ENCODE data around the gene MAP2K2. TPM values are rescaled to one million over a fixed set of nuclear protein-coding genes. Genes with fewer than 3 reads are reported as not detected.

Gene MAP2K2
- total and polyA plus RNA-seq, 7 experiments from 2014 or later, result 40.5 to 162 (median 121) TPM

GRCh38 chr19:4062419-4063368 is 61.2 kb downstream of the MAP2K2 start:
- ATAC-seq (no peak), DNase-seq (no peak)
- Mint-ChIP-seq H3K9me3 (no peaks in the 10 kb centered on the region), H3K4me3 (peak overlapping the region in 6 of 10 donors; percentile 20 to 87 (median 56)), H3K27ac (peak overlapping the region in 4 of 9 donors; percentile 5 to 77 (median 73)), H3K36me3 (peaks cover 0 to 3% (median 0%) of the 10 kb centered on the region in 5 donors), H3K27me3 (no peaks in the 10 kb centered on the region), H3K4me1 (peaks cover 5 to 30% (median 14%) of the 10 kb centered on the region in 7 donors)
- H3K27ac ChIP-seq (ENCODE audit: low read depth, low read length), result no peak overlapping the region
- H3K36me3 ChIP-seq (ENCODE audit: control insufficient read depth in 2 of 3, insufficient read depth in 3 of 3, low read length in 3 of 3), result peaks cover 0 to 36% (median 0%) of the 10 kb centered on the region in 3 experiments
- H3K27me3 ChIP-seq (ENCODE audit: control insufficient read depth in 2 of 2, insufficient read depth in 2 of 2, low read length in 2 of 2), result no peaks in the 10 kb centered on the region
- POLR2A ChIA-PET, result interaction anchor here (0.6 to 2.9 kb wide), 4 partner anchors 27 to 72 kb away, joined by 3 to 10 read pairs (median 3); partner anchors contain the start of gene PIAS4
- intact Hi-C loops (cut with micrococcal nuclease), result no loop called here
- no peak overlapping the region for H3K4me3 ChIP-seq (ENCODE audit: low read length)
- no peaks in the 10 kb centered on the region for H3K9me3 ChIP-seq (ENCODE audit: control insufficient read depth in 2 of 3, low read length in 3 of 3)
- CTCF ChIA-PET, result interaction anchor here (1.8 kb wide), 1 partner anchor 75 kb away, joined by 5 read pairs; no protein-coding TSS in a partner anchor
- peaks cover 43 to 47% of the 10 kb centered on the region in 2 donors for H3K4me1 ChIP-seq (ENCODE audit: control insufficient read depth in 2 of 2, insufficient read depth in 2 of 2, low read length in 2 of 2)

GRCh38 chr19:4061683-4062418 is 62.1 kb downstream of the MAP2K2 start:
- intact Hi-C loops (cut with micrococcal nuclease), result no loop called here
- peak overlapping the region in 3 of 10 donors; percentile 21 to 87 (median 34) for H3K4me3 Mint-ChIP-seq
- Histone ChIP-seq H3K27me3 (ENCODE audit: control insufficient read depth in 2 of 2, insufficient read depth in 2 of 2, low read length in 2 of 2) (no peaks in the 10 kb centered on the region), H3K4me1 (ENCODE audit: control insufficient read depth in 2 of 2, insufficient read depth in 2 of 2, low read length in 2 of 2) (peaks cover 43 to 47% of the 10 kb centered on the region in 2 donors), H3K36me3 (ENCODE audit: control insufficient read depth in 2 of 3, insufficient read depth in 3 of 3, low read length in 3 of 3) (peaks cover 0 to 32% (median 0%) of the 10 kb centered on the region in 3 experiments), H3K9me3 (ENCODE audit: control insufficient read depth in 2 of 3, low read length in 3 of 3) (no peaks in the 10 kb centered on the region), H3K4me3 (ENCODE audit: low read length) (no peak overlapping the region), H3K27ac (ENCODE audit: low read depth, low read length) (peak overlapping the region; percentile 57)
- peak overlapping the region in 2 of 9 donors; percentile 5 to 77 for H3K27ac Mint-ChIP-seq
- POLR2A ChIA-PET, result interaction anchor here (0.6 to 2.9 kb wide), 4 partner anchors 28 to 72 kb away, joined by 3 to 10 read pairs (median 3); no protein-coding TSS in a partner anchor
- peaks cover 0 to 6% (median 0%) of the 10 kb centered on the region in 5 donors for H3K36me3 Mint-ChIP-seq
- peaks cover 5 to 36% (median 21%) of the 10 kb centered on the region in 7 donors for H3K4me1 Mint-ChIP-seq
- ATAC-seq (no peak), DNase-seq (no peak)
- no peaks in the 10 kb centered on the region for H3K27me3 Mint-ChIP-seq
- no peaks in the 10 kb centered on the region for H3K9me3 Mint-ChIP-seq
- CTCF ChIA-PET, result interaction anchor here (1.8 kb wide), 1 partner anchor 74 kb away, joined by 5 read pairs; no protein-coding TSS in a partner anchor

GRCh38 chr19:4061178-4061682 is 62.7 kb downstream of the MAP2K2 start:
- no peak for DNase-seq

GRCh38 chr19:4060621-4061177 is 63.2 kb downstream of the MAP2K2 start:
- H3K27me3 Mint-ChIP-seq, result no peaks in the 10 kb centered on the region
- H3K27ac ChIP-seq (ENCODE audit: low read depth, low read length), result peak overlapping the region; percentile 57
- DNase-seq (no peak), ATAC-seq (no peak)
- H3K27ac Mint-ChIP-seq, result peak overlapping the region in 5 of 9 donors; percentile 17 to 65 (median 42)
- ChIA-PET POLR2A (interaction anchor here (0.6 kb wide), 1 partner anchor 47 kb away, joined by 3 read pairs; no protein-coding TSS in a partner anchor), CTCF (no interaction called here)
- no peaks in the 10 kb centered on the region for H3K27me3 ChIP-seq (ENCODE audit: control insufficient read depth in 2 of 2, insufficient read depth in 2 of 2, low read length in 2 of 2)
- peaks cover 5 to 46% (median 28%) of the 10 kb centered on the region in 7 donors for H3K4me1 Mint-ChIP-seq
- peak overlapping the region; percentile 44 for H3K4me3 ChIP-seq (ENCODE audit: low read length)
- no peaks in the 10 kb centered on the region for H3K9me3 Mint-ChIP-seq
- H3K36me3 Mint-ChIP-seq, result peaks cover 0 to 10% (median 0%) of the 10 kb centered on the region in 5 donors
- H3K4me3 Mint-ChIP-seq, result peak overlapping the region in 3 of 10 donors; percentile 9 to 43 (median 39)
- no peaks in the 10 kb centered on the region for H3K9me3 ChIP-seq (ENCODE audit: control insufficient read depth in 2 of 3, low read length in 3 of 3)
- intact Hi-C loops (cut with micrococcal nuclease), result no loop called here
- peaks cover 43 to 51% of the 10 kb centered on the region in 2 donors for H3K4me1 ChIP-seq (ENCODE audit: control insufficient read depth in 2 of 2, insufficient read depth in 2 of 2, low read length in 2 of 2)
- peaks cover 0 to 33% (median 3%) of the 10 kb centered on the region in 3 experiments for H3K36me3 ChIP-seq (ENCODE audit: control insufficient read depth in 2 of 3, insufficient read depth in 3 of 3, low read length in 3 of 3)

More at GRCh38 chr19:4061178-4061682, 62.7 kb downstream of the MAP2K2 start:
- H3K4me1 ChIP-seq (ENCODE audit: control insufficient read depth in 2 of 2, insufficient read depth in 2 of 2, low read length in 2 of 2), result peaks cover 43 to 48% of the 10 kb centered on the region in 2 donors
- H3K9me3 ChIP-seq (ENCODE audit: control insufficient read depth in 2 of 3, low read length in 3 of 3), result no peaks in the 10 kb centered on the region
- Mint-ChIP-seq H3K27ac (peak overlapping the region in 1 of 9 donors; percentile 65), H3K27me3 (no peaks in the 10 kb centered on the region), H3K4me3 (peak overlapping the region in 1 of 10 donors; percentile 87), H3K9me3 (no peaks in the 10 kb centered on the region), H3K36me3 (peaks cover 0 to 6% (median 0%) of the 10 kb centered on the region in 5 donors), H3K4me1 (peaks cover 5 to 41% (median 22%) of the 10 kb centered on the region in 7 donors)
- POLR2A ChIA-PET, result interaction anchor here (0.7 kb wide), 1 partner anchor 43 kb away, joined by 3 read pairs; no protein-coding TSS in a partner anchor
- H3K27me3 ChIP-seq (ENCODE audit: control insufficient read depth in 2 of 2, insufficient read depth in 2 of 2, low read length in 2 of 2), result no peaks in the 10 kb centered on the region
- intact Hi-C loops (cut with micrococcal nuclease), result no loop called here
- CTCF ChIA-PET, result no interaction called here
- H3K36me3 ChIP-seq (ENCODE audit: control insufficient read depth in 2 of 3, insufficient read depth in 3 of 3, low read length in 3 of 3), result peaks cover 0 to 30% (median 0%) of the 10 kb centered on the region in 3 experiments
- H3K4me3 ChIP-seq (ENCODE audit: low read length), result no peak overlapping the region
- peak overlapping the region; percentile 57 for H3K27ac ChIP-seq (ENCODE audit: low read depth, low read length)
- ATAC-seq, result no peak

- H3K4me3 Mint-ChIP-seq, result peak overlapping the region in 3 of 10 donors; percentile 9 to 43 (median 39)
- POLR2A ChIA-PET, result interaction anchor here (0.6 kb wide), 1 partner anchor 46 kb away, joined by 3 read pairs; no protein-coding TSS in a partner anchor
- H3K4me1 Mint-ChIP-seq, result peaks cover 5 to 47% (median 30%) of the 10 kb centered on the region in 7 donors
- H3K9me3 ChIP-seq (ENCODE audit: control insufficient read depth in 2 of 3, low read length in 3 of 3), result no peaks in the 10 kb centered on the region
- DNase-seq (no peak), ATAC-seq (peak; percentile 55)
- intact Hi-C loops (cut with micrococcal nuclease), result no loop called here
- peaks cover 43 to 51% of the 10 kb centered on the region in 2 donors for H3K4me1 ChIP-seq (ENCODE audit: control insufficient read depth in 2 of 2, insufficient read depth in 2 of 2, low read length in 2 of 2)
- no peaks in the 10 kb centered on the region for H3K27me3 Mint-ChIP-seq
- no peaks in the 10 kb centered on the region for H3K9me3 Mint-ChIP-seq
- peaks cover 0 to 39% (median 3%) of the 10 kb centered on the region in 3 experiments for H3K36me3 ChIP-seq (ENCODE audit: control insufficient read depth in 2 of 3, insufficient read depth in 3 of 3, low read length in 3 of 3)
- peak overlapping the region; percentile 49 for H3K27ac ChIP-seq (ENCODE audit: low read depth, low read length)
- H3K36me3 Mint-ChIP-seq, result peaks cover 0 to 12% (median 0%) of the 10 kb centered on the region in 5 donors
- H3K27ac Mint-ChIP-seq, result peak overlapping the region in 5 of 9 donors; percentile 17 to 65 (median 42)
- CTCF ChIA-PET, result no interaction called here
- peak overlapping the region; percentile 44 for H3K4me3 ChIP-seq (ENCODE audit: low read length)
- no peaks in the 10 kb centered on the region for H3K27me3 ChIP-seq (ENCODE audit: control insufficient read depth in 2 of 2, insufficient read depth in 2 of 2, low read length in 2 of 2)
These were observed 63.9 kb downstream of the MAP2K2 start for GRCh38 chr19:4059891-4060620.
